Skin of body (tissue), 2 donors: Measurements from ENCODE around the gene PCED1B. TPM values are rescaled to one million over a fixed set of nuclear protein-coding genes. Genes with fewer than 3 reads are reported as not detected.

ENCODE experiments used
- DNase-seq: peaks from one replicate; lab custom pipeline; 2025; lab: John Stamatoyannopoulos, UW
- total RNA-seq: library from RNA; depleted of rRNA; stranded (reverse); fragments of >200 nt; gene quantifications from one replicate; pipeline ENCODE4 v1.2.3, GENCODE V29; 2014

The PCED1B gene
- total RNA-seq, 1 donor from 2014 or later, result 0.49 TPM

- DNase-seq, result no peak
These were observed 11.5 kb upstream of the PCED1B start for GRCh38 chr12:47067771-47068431.

GRCh38 chr12:47068539-47068938 is 10.9 kb upstream of the PCED1B start:
- no peak for DNase-seq

GRCh38 chr12:47070310-47070709 is 9.1 kb upstream of the PCED1B start:
- no peak for DNase-seq

GRCh38 chr12:47071241-47071852 is 8.1 kb upstream of the PCED1B start:
- DNase-seq, result no peak

GRCh38 chr12:47073951-47074350 is 5.5 kb upstream of the PCED1B start:
- no peak for DNase-seq

GRCh38 chr12:47074757-47075156 is 4.7 kb upstream of the PCED1B start:
- DNase-seq, result no peak

DNA sequence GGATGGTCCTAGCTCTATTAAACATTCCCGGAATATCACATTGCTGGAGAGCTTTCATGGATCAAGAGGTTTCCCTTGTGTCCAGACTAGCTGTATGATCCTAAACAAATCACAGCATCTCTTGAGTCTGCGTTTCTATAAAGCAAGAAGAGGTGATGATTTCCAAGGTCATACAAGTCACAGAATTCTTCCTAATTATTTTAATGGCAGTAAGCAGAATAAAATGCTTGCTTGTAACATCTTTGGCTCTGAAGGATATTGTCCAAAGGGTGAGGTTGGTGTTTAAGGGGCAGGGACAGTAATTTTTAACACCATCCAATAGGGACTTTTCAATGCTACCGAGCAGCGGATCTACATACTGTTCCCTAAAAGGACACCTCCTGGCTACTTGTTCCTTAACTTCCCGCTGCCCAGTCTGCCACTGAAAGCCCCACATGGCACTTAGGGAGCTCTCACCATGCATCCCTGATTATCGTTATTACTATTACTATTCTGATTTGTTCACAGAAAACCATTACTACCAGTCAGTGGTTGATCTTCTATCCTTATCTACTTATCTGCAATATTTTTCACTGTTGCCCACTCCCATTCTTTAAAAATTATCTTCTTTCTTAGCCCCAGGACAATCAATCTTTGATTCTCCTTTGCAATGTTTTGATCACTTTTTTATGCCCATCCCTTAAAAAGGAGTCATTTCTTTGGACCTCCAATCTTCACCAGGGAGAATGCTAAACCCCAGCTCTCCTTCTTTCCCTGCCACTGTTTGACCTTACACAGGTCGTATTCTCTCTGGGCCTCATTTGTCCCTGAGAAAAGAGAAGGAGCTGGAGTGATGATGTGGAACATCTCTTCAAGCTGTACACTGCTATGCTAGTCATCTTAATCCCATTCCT is 4.0 kb upstream of the PCED1B start:
- DNase-seq, result no peak

DNA sequence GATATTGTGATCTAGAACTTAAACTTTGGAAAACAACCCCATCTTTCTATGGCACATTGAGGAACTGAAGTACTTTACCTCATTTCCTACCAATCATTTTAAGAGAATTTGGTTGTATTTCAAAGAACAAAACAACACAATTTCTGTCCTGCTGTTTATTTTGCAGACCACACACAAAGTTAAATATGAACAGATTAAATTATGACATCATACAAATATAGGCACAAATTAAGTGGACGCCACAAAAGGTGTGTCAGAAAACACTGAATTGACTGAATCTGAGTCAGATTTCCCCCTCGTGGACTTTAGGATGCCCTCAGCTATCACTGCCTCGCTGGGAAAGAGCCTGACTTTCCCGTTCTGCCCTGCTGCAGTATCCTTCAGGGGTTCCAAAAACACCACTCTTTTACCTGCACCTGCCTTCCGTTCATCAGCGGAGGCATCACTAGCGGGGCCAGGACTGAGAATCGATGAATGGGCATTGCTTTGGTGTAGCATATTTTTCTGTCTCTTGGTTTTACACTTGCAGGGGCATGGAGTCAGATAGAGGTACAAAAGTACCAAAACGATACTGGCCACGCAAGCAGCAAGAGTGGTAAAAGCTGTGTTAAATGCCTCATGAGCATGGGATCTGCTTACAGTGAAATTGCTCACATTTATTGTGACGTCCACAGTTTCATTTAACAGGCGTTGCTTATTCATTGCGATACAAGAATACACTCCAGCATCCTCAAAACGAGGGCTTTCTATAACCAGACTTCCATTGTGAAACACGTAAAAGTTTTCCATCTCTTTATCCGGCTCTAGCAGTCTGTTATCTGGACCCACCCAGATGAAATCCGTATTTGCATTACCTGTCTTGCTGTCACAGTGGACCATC is 2.0 kb upstream of the PCED1B start:
- no peak for DNase-seq

GRCh38 chr12:47078086-47078395 is 1.4 kb upstream of the PCED1B start:
- no peak for DNase-seq

DNA sequence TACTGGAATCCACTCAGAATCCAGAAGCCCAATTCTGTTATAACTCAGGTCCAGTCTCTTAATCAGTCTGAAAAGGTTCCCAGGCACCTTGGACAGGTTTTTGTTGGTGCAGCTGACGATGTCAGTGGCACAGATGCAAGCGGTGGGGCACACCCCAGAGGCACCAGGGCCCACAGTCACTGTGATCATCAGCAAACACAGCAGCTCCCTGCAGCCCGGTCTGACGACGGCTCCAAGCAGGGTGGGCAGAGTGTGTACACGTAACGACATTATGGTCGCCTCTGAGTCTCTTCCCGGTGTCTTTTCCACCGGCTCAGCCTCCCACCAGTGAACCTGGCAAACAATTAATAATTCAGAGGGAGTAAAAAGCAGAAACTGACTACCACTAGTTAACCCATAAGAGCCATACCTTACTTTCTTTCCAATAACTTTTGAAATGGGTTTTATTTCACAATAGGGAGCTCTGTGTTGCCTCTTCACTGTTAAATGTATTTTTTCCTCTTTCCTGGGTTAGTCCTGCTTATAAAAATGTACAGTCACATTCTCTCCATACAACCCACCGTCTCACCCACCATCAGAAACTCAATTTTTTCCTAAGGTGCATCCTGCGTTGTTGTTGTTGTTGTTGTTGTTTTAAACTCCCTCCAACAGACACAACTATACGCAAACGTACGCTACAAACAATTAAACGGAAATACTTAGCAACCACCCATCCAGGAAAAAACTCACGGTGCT is 521 bp upstream of the PCED1B start:
- DNase-seq, result no peak

DNA sequence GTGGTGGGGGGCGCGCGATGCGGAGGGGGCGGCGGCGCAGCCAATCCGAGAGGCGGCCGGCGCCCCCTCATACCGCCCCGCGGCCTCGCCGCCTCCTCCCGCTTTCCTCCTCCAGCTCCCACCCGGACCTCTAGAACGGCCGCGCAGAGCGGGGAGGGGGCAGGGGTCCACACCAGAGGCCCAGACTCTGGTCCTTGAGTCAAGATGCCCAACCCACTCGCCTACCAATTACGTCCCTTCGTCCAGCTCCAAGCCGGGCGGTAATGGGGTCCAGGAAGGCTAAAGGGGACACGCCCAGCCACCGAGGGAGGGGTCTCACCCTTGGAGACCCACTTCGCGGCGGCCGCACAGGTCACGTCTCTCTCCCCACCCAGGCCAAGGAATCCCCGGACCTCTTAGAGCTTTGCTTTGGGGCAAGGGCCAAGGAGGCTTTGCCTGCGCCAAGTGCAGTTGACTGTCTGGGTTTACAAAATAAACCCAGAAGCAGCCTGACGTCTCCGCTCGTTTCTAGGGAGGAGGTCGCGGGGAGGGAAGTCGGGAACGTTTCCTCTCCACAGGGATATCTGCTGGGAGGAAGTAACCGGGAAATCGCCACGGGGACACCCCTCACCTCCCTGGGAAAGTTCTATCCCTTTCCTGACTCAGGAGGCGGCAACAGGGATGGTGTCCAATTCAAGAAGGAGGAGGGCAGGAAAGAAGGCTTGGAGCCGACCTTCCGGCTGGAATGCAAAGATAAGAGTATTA is 732 bp downstream of the PCED1B start:
- DNase-seq, result peak; percentile 23

DNA sequence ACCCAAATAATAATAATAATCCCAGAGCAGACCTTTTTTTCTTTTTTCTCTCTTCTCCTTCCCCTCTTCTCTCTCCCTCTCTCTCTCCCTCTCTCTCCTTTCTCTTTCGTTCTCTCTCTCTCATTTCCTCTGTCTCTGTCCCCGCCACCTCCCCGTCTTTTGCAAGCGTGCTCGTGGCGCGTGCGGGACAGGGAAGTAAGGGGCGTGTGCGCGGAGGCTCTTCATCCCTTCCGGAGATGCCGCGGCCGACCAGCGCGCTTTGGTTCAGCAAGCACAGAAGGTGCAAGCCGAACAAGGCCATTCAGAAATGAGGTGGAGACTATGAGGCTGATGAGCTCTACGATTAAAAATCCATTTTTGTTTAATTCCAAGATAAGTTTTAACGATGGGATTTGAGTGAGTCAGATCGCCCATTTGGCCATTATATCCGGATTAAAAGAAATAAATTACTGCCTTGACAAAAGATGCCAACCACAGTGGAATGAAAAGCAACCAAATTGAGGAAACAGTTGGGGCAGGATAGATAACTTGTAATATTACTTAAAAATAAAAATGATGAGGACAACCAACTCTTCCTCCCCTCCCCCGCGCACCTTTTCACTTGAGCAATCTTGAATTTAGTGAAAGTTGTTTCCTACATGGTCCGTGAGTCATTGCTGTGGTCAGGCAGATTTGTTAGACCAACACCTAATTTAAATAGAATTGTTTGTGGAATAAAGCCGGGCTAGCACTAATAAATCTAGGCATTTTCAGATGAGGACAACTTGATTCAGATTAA is 1.5 kb downstream of the PCED1B start:
- no peak for DNase-seq

- no peak for DNase-seq
These were observed 2.9 kb downstream of the PCED1B start for GRCh38 chr12:47082283-47082682.

DNA sequence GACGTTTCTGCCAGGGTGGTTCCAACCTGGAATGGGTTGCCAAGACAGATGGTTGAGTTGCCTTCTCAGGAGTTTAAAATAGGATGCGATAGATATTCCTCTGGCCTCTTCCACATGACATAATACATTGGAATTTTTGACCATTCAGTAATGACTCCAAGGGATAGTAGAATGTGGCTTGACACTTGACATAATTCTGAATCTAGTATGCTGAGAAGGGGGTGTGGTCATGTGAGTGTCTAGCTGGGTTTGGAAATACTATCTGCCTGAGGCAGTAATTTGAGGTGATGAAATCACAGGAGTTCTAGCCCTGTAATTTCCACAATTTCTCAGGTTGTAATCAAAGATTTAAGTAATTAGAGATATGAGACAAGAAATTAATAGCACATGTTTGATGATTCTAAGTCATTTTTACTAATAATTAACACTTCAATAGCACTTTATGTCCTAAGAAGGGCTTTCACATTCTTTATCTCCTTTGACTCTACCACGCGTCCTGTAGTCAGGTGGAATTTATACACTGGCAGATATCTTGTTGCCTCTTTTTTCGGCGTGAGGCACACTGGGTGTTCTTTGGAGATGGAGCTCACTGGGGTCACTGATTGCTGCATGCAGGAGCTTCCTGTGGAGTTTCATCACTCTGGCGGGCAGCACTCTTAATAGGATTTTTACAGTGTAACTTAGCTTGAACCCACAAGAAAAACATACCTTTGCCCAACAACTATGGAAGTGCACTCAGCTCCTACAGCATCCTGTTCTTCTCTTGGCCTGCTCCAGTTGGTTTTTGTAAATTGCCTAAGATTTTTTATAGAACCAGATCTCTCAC is 3.6 kb downstream of the PCED1B start:
- peak; percentile 39 for DNase-seq

DNA sequence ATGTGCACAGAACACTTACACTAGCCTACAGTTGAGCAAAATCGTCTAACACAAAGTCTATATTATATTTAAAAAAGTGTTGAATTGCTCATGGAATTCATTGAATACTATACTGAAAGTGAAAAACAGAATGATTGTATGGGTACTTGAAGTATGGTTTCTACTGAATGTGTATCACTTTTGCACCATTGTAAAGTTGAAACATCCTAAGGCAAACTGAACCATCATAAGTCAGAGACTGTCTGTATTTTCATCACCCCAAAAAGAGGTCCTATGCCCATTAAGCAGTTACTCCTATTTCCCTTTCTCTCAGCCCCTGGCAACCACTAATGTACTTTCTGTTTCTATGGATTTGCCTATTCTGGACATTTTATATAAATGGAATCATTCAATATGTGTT is 4.8 kb downstream of the PCED1B start:
- DNase-seq, result no peak

DNA sequence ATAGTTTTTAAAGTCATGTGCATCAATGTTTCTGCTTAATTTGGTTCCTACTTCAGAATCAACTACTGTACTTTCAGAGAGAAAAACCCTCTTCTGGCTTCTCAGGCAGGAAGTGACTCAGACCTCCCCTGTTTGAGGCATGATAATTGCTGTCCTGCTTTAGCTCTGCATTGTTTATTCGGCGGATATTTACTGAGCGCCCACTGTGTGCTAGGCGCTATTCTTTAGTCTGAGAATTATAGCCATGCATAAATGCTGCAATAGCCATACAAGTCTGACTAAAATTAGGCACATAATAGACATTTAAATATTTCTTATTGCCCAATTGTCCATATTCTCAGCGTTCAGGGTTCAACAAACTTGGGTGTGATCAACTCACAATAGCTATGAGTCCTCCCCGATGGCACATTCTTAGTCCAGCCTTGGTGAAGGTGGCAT is 6.4 kb downstream of the PCED1B start:
- no peak for DNase-seq

DNA sequence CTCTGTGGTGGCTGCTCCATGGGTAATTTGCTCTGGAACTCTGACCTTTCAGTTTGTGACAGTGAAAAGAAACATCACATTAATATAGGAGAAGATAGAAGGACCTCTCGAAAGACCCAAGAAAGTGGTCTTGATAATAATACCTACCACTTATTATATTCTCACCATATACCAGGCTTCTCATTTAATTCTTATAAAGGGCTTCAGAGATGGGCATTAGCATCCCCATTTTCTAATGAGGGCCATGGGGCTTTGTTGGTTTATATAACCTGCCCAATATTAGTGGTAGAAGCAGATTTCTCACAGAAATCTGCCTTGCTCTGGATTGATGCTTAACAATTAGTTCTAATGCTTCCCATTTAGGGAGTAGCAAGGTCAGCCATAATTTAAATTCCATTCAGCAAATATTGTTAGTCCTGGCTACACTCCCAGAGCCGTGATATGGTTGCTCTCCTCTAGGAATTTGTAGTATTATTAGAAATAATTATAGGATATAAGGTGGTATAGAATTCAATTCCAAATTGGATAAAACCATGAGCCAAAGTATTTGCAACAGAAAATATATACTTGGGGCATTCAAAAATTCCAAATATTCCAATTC is 7.8 kb downstream of the PCED1B start:
- DNase-seq, result no peak
